Stimulated activated CD8-positive, alpha-beta memory T cell treated with anti-CD3 and anti-CD28 coated beads, Interleukin-7, amount 100 ng/mL, for 24 hours (primary cell): Measurements from ENCODE around the gene RIPK1.
A peak's percentile ranks its signal among the peaks of the same experiment; 100 is the strongest.

Experiments
- DNase-seq: peaks from one replicate; pipeline ENCODE4 v3.0.0-alpha.2; 2020; ENCODE audit warnings: low read depth

RIPK1 gene

GRCh38 chr6:3085074-3085473 is 16.8 kb downstream of the RIPK1 start:
- no peak for DNase-seq

- DNase-seq = no peak
Measured at GRCh38 chr6:3086282-3086946, 18.1 kb downstream of the RIPK1 start.

- DNase-seq = no peak
Measured at GRCh38 chr6:3088446-3088845, 20.2 kb downstream of the RIPK1 start.

GRCh38 chr6:3088968-3089367 is 20.7 kb downstream of the RIPK1 start:
- DNase-seq = no peak

GRCh38 chr6:3090013-3090412 is 21.7 kb downstream of the RIPK1 start:
- DNase-seq = no peak

GRCh38 chr6:3094815-3095214 is 26.5 kb downstream of the RIPK1 start:
- DNase-seq = no peak

GRCh38 chr6:3102875-3103274 is 34.6 kb downstream of the RIPK1 start:
- DNase-seq = no peak

GRCh38 chr6:3108746-3109414 is 40.6 kb downstream of the RIPK1 start:
- DNase-seq = no peak

- DNase-seq = no peak
Measured at GRCh38 chr6:3109761-3110160, 41.5 kb downstream of the RIPK1 start.

- DNase-seq = no peak
Measured at GRCh38 chr6:3114377-3114776, 46.1 kb downstream of the RIPK1 start.

GRCh38 chr6:3117912-3118352 is 49.6 kb downstream of the RIPK1 start:
- DNase-seq = no peak

GRCh38 chr6:3118353-3119039 is 50.2 kb downstream of the RIPK1 start, which contains the start of gene BPHL:
Gene BPHL (plus strand): TSS chr6:3118711. CDS start chr6:3118741, 30 bp downstream.
- DNase-seq = peak; percentile 100

- DNase-seq = no peak
Measured at GRCh38 chr6:3119040-3119723, 50.9 kb downstream of the RIPK1 start.

- no peak for DNase-seq
Measured at GRCh38 chr6:3120765-3121089, 52.4 kb downstream of the RIPK1 start.

GRCh38 chr6:3122823-3123182 is 54.5 kb downstream of the RIPK1 start:
- no peak for DNase-seq

GRCh38 chr6:3124667-3125066 is 56.4 kb downstream of the RIPK1 start:
- DNase-seq = no peak

- DNase-seq = no peak
Measured at GRCh38 chr6:3125815-3126214, 57.5 kb downstream of the RIPK1 start.

- DNase-seq = no peak
Measured at GRCh38 chr6:3128356-3129108, 60.2 kb downstream of the RIPK1 start.

GRCh38 chr6:3131695-3132094 is 63.4 kb downstream of the RIPK1 start:
- no peak for DNase-seq

GRCh38 chr6:3133515-3133914 is 65.2 kb downstream of the RIPK1 start:
- DNase-seq = no peak

- no peak for DNase-seq
Measured at GRCh38 chr6:3135668-3136291, 67.5 kb downstream of the RIPK1 start.
